Activated CD4-positive, alpha-beta T cell treated with anti-CD3 and anti-CD28 coated beads, Interleukin-2, amount 50 U/mL, for 1 hour (primary cell): Measurements from ENCODE around the gene BIK.
A peak's percentile ranks its signal among the peaks of the same experiment; 100 is the strongest.
"Not testable (repeated sequence)": the region's sequence is repeated elsewhere in the genome, so short reads cannot be mapped to it uniquely, and the experiment has no call there.

Experiments
- DNase-seq: peaks from one replicate; pipeline ENCODE4 v3.0.0-alpha.2; 2020

BIK gene

DNA sequence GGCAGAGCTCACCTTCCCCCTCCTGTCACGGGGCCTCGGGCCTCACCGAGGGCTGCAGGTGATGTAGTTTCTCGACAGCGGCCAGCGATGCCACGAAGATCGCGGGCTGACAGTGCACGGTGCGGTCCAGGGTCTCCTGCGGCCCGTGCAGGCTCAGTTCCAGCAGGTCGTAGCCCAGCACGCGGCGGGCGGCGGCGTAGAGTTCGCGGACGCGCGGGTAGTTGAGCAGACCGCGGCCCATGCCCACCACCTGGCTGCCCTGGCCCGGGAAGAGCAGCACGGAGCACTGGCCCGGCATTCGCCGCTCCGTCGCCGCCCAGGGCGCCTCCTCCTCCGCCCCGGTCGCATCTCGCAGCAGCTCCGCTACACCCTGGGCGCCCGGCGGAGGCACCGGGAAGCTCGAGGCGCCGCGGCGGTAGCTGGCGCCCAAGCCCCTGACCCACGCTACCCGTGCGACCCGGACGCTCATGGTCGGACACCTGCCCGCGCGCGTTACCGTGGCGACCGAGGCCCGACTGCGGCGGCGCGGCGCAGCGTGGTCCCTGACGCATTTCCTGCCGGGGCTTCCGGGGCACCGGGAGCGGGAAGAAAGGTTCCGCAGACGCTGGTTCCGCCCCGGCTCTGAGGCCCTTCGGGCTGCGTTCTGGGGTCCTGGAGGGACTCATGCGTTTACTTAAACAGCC, 32.5 kb downstream of the BIK start, which contains the start of gene MCAT:
TSS of gene MCAT (minus strand) at position 519 of the 683 bp plus-strand sequence. CDS start at position 469, 50 bp downstream.
- peak; percentile 74 for DNase-seq

GRCh38 chr22:43144949-43145348, 34.4 kb downstream of the BIK start:
- no peak for DNase-seq

- DNase-seq: not testable (repeated sequence)
These were observed 34.8 kb downstream of the BIK start for GRCh38 chr22:43145371-43145770.

DNA sequence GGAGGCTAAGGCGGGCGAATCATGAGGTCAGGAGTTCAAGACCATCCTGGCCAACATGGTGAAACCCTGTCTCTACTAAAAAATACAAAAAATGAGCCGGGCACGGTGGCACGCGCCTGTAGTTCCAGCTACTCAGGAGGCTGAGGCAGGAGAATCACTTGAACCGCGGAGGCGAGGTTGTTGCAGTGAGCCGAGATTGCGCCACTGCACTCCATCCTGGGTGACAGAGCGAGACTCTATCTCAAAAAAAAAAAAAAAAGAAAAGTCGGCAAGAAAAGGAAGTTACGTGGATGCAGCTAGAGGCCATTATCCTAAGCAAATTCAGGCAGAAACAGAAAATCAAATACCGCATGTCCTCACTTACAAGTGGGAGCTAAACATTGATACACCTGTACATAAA, 35.8 kb downstream of the BIK start:
- DNase-seq: not testable (repeated sequence)

DNA sequence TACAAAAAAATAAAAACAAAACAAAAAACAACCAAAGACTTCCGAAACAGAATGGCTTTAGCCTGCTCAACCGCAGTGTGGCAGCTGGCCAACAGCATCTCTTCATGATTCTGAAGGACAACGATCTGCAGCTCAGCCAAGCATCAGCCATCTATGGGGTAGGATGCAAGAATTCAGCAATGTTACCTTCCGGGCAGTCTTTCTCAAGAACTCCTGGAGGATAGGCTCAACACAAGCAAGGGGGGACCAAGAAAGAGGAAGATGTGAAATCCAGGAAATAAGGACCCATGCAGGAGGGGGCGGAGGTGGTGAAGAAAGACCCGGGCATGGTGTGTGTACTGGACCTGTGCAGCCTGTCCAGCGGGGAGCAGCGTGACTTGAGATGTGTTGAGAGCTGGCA, 37.3 kb downstream of the BIK start:
- no peak for DNase-seq

DNA sequence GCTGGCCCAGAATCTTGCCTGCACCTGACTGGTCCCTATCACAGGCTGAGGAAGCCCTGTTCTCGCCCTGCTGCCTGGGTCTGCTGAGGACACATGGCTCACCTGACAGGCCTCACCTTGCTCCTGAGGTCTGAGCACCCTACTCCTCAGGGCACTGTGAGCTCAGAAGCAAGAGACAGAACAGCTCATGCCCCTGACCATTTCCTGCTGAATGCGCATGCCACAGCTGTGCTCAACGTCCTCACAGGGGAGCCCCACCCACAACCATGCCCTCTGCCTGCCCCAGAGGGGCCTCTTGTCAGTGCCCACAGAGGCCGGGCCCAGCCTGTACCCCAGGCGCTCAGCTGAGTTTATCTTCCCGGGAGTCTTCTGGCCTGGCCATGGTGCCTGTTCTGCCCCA, 38.0 kb downstream of the BIK start:
- DNase-seq: no peak

- DNase-seq: no peak
These were observed 40.2 kb downstream of the BIK start for GRCh38 chr22:43150731-43151206.

GRCh38 chr22:43151251-43152002, 40.9 kb downstream of the BIK start, which contains the start of gene TSPO:
Gene TSPO (plus strand): TSS chr22:43151559. CDS start chr22:43159239, 7,680 bp downstream.
- DNase-seq: peak; percentile 60

DNA sequence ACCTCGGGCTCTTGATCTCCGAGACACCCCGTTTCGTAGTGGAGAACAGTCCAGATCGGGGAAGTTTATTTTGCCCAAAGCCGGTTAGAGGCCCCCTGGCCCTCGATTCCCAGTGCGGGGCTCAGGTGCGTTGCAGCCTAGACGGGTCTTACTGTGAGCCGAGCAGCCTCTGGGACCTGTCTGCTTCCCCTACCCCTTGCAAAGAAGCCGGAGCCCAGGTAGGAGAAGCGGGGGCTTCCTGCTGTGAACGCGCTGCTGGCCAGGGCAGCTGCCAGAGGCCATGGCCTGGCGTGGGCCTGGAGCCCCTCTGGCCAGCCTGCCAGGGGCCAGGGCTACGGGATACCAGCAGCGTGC, 41.4 kb downstream of the BIK start:
- DNase-seq: no peak

DNA sequence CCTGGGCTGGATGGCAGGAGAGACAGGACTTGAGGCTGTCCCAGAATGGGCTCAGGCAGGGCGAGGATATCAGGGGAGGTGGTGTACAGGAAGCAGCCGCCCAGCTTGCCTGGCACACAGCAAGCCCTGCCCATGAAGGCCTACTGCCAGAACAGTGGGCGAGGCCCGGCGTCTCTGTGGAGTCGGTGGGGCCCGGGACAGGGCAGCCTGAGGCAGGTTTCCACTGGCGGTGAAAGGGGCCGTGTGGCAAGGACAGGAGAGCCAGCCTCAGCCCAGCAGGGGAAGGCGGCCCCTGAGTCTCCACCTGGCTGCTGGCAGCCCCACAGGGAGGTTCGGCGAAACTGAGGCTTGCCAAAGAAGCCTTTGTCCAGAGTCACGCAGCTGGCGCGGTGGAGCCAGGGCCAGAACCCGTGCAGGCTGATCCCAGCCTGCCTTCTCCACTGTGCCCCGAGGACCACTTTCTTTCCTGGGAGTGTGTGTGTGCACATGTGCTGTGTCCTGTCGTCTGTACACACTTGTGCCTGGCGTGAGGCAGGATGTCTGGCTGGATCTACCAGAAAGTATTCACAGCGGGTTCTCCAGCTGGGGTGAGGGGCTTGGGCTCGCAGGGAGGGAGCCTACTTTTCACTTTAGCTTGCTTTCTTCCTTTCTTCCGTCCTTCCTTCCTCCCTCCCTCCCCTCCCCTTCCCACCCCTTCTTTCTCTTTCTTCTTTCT, 42.0 kb downstream of the BIK start:
- peak; percentile 61 for DNase-seq

GRCh38 chr22:43153899-43154298, 43.3 kb downstream of the BIK start:
- DNase-seq: no peak

- DNase-seq: no peak
These were observed 44.5 kb downstream of the BIK start for GRCh38 chr22:43154887-43155536.

GRCh38 chr22:43155789-43156188, 45.2 kb downstream of the BIK start:
- DNase-seq: no peak

DNA sequence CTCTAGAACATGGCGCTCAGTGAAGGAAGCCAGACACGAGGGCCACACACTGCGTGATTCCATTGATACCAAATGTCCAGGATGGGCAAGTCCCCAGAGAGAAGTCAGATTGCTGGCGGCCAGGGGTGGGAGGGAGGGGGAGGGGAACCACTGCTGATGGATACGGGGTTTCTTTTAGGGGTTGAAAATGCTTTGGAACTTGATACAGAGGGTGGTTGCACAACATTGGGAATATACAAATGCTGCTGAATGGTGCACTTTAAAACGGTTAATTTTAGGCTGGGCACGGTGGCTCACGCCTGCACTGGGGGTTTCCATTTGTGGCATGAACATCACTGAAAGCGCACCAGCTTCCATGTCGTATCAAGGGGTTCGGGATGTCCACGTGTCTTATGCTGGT, 45.9 kb downstream of the BIK start:
- DNase-seq: no peak

DNA sequence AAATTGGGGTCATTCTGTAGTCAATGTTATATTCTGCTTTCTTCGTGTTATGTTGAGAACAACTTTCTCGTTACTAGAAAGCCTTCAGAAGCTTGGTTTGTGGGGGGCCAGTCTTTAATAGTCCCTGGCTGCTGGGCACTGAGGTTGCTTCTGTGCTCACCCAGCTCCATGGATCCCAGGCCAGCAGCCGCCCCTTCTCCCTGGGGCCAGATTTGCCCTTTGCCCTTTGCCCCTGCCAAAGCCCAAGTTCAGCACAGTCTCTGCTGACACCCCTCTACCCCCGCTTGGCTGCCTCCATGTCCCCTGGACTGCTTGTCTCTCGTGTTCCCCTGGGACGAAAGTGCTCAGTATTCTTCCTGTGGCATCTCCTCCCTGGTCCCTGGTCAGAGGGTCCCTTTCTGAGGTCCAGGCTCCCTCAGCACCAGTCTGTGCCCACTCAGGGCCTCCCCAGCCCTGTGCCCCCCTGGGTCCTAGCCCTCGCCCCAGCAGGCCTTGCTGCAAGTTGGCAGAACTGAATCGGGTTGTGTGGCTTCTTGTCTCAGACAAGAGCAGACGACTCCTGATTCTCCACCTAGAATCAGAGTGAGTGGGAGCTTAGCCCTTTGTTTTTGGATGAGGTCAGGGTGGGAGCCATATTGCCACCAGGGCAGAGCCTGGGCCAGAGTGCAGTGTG, 47.5 kb downstream of the BIK start:
- DNase-seq: no peak

GRCh38 chr22:43158778-43159483, 48.4 kb downstream of the BIK start:
- no peak for DNase-seq

GRCh38 chr22:43159484-43160178, 49.1 kb downstream of the BIK start:
- DNase-seq: no peak

GRCh38 chr22:43160497-43161126, 50.1 kb downstream of the BIK start:
- no peak for DNase-seq

DNA sequence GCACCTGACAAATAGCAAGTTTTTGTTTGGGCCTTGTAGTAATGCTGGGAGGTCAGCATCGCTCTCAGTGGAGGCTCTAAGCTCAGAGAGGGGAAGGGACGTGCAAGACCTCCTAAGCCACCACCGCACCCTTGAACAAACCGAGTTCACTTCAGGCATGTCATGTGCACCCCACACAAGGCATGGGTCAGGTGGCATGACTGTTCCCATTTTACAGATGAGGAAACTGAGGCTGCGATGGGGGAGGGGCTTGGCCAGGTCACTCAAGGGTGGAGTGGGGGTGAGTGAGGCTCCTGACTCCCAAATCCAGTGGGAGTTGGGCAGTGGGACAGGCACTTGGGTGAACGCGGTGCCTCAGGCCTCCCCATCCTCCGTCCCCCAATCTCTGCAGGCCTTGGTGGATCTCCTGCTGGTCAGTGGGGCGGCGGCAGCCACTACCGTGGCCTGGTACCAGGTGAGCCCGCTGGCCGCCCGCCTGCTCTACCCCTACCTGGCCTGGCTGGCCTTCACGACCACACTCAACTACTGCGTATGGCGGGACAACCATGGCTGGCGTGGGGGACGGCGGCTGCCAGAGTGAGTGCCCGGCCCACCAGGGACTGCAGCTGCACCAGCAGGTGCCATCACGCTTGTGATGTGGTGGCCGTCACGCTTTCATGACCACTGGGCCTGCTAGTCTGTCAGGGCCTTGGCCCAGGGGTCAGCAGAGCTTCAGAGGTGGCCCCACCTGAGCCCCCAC, 52.0 kb downstream of the BIK start:
- no peak for DNase-seq

GRCh38 chr22:43163241-43163795, 52.8 kb downstream of the BIK start:
- DNase-seq: no peak
